ENCODE data around the gene AAGAB. TPM values are rescaled to one million over a fixed set of nuclear protein-coding genes. Genes with fewer than 3 reads are reported as not detected.

AAGAB gene
- polyA plus RNA-seq, 6 donors from 2014 or later, result 30.7 to 41.8 (median 35.1) TPM

- Mint-ChIP-seq H3K4me1 (no peaks in the 10 kb centered on the region), H3K27ac (peak overlapping the region in 3 of 6 donors; percentile 3 to 35 (median 10)), H3K9me3 (peaks cover 0 to 2% (median 0%) of the 10 kb centered on the region in 7 donors), H3K36me3 (peaks cover 7 to 22% of the 10 kb centered on the region in 2 donors), H3K27me3 (no peaks in the 10 kb centered on the region), H3K4me3 (no peak overlapping the region)
- DNase-seq (no peak), ATAC-seq (ENCODE audit: low read depth in 2 of 2) (no peak)
These were observed 37.6 kb downstream of the AAGAB start for GRCh38 chr15:67216859-67217258.

- no peak overlapping the region for H3K27ac Mint-ChIP-seq
- DNase-seq (no peak), ATAC-seq (ENCODE audit: low read depth in 2 of 2) (no peak)
- peaks cover 7 to 22% of the 10 kb centered on the region in 2 donors for H3K36me3 Mint-ChIP-seq
- peaks cover 0 to 2% (median 0%) of the 10 kb centered on the region in 7 donors for H3K9me3 Mint-ChIP-seq
- H3K27me3 Mint-ChIP-seq, result no peaks in the 10 kb centered on the region
- H3K4me1 Mint-ChIP-seq, result peaks cover 0 to 6% (median 0%) of the 10 kb centered on the region in 3 donors
- H3K4me3 Mint-ChIP-seq, result no peak overlapping the region
These were observed 39.4 kb downstream of the AAGAB start for GRCh38 chr15:67215102-67215501.

- Mint-ChIP-seq H3K4me1 (peaks cover 0 to 6% (median 0%) of the 10 kb centered on the region in 3 donors), H3K4me3 (no peak overlapping the region), H3K27ac (no peak overlapping the region), H3K9me3 (no peaks in the 10 kb centered on the region), H3K27me3 (no peaks in the 10 kb centered on the region), H3K36me3 (peaks cover 7 to 22% of the 10 kb centered on the region in 2 donors)
- no peak for ATAC-seq (ENCODE audit: low read depth in 2 of 2)
- DNase-seq, result no peak
These were observed 41.6 kb downstream of the AAGAB start for GRCh38 chr15:67212684-67213367.

GRCh38 chr15:67210555-67211168 lies 43.8 kb downstream of the AAGAB start:
- peaks cover 0 to 6% (median 0%) of the 10 kb centered on the region in 3 donors for H3K4me1 Mint-ChIP-seq
- no peak for DNase-seq
- H3K27me3 Mint-ChIP-seq, result no peaks in the 10 kb centered on the region
- peaks cover 8 to 14% of the 10 kb centered on the region in 2 donors for H3K36me3 Mint-ChIP-seq
- no peaks in the 10 kb centered on the region for H3K9me3 Mint-ChIP-seq
- ATAC-seq (ENCODE audit: low read depth in 2 of 2), result no peak
- H3K27ac Mint-ChIP-seq, result peak overlapping the region in 2 of 6 donors; percentile 13 to 88
- H3K4me3 Mint-ChIP-seq, result no peak overlapping the region

GRCh38 chr15:67208396-67208795 lies 46.1 kb downstream of the AAGAB start:
- H3K27ac Mint-ChIP-seq, result no peak overlapping the region

GRCh38 chr15:67207555-67208207 lies 46.8 kb downstream of the AAGAB start:
- Mint-ChIP-seq H3K36me3 (peaks cover 17 to 26% of the 10 kb centered on the region in 2 donors), H3K4me1 (peaks cover 0 to 6% (median 0%) of the 10 kb centered on the region in 3 donors), H3K4me3 (no peak overlapping the region), H3K27me3 (no peaks in the 10 kb centered on the region), H3K9me3 (no peaks in the 10 kb centered on the region), H3K27ac (no peak overlapping the region)
- ATAC-seq (ENCODE audit: low read depth in 2 of 2), result no peak
- no peak for DNase-seq

More at GRCh38 chr15:67208396-67208795, 46.1 kb downstream of the AAGAB start:
- peaks cover 0 to 6% (median 0%) of the 10 kb centered on the region in 3 donors for H3K4me1 Mint-ChIP-seq
- no peak for DNase-seq
- ATAC-seq (ENCODE audit: low read depth in 2 of 2), result no peak
- no peak overlapping the region for H3K4me3 Mint-ChIP-seq
- peaks cover 15 to 25% of the 10 kb centered on the region in 2 donors for H3K36me3 Mint-ChIP-seq
- no peaks in the 10 kb centered on the region for H3K27me3 Mint-ChIP-seq
- no peaks in the 10 kb centered on the region for H3K9me3 Mint-ChIP-seq

- Mint-ChIP-seq H3K27ac (no peak overlapping the region), H3K9me3 (no peaks in the 10 kb centered on the region), H3K4me1 (peaks cover 8 to 10% (median 10%) of the 10 kb centered on the region in 3 donors), H3K4me3 (no peak overlapping the region), H3K36me3 (peaks cover 14 to 24% of the 10 kb centered on the region in 2 donors), H3K27me3 (no peaks in the 10 kb centered on the region)
- DNase-seq (no peak), ATAC-seq (ENCODE audit: low read depth in 2 of 2) (no peak)
These were observed 51.5 kb downstream of the AAGAB start for GRCh38 chr15:67202991-67203390.

- peaks cover 14 to 24% of the 10 kb centered on the region in 2 donors for H3K36me3 Mint-ChIP-seq
- H3K9me3 Mint-ChIP-seq, result no peaks in the 10 kb centered on the region
- H3K27me3 Mint-ChIP-seq, result no peaks in the 10 kb centered on the region
- H3K4me1 Mint-ChIP-seq, result peaks cover 13 to 17% (median 15%) of the 10 kb centered on the region in 3 donors
- ATAC-seq (ENCODE audit: low read depth in 2 of 2), result no peak
- H3K27ac Mint-ChIP-seq, result no peak overlapping the region
- DNase-seq, result no peak
- H3K4me3 Mint-ChIP-seq, result no peak overlapping the region
These were observed 52.4 kb downstream of the AAGAB start for GRCh38 chr15:67202091-67202490.

GRCh38 chr15:67201136-67201535 lies 53.3 kb downstream of the AAGAB start:
- Mint-ChIP-seq H3K27me3 (no peaks in the 10 kb centered on the region), H3K36me3 (peaks cover 14 to 24% of the 10 kb centered on the region in 2 donors), H3K27ac (peak overlapping the region in 2 of 6 donors; percentile 17 to 60), H3K9me3 (peaks cover 0 to 2% (median 0%) of the 10 kb centered on the region in 7 donors), H3K4me3 (peak overlapping the region in 1 of 8 donors; percentile 29), H3K4me1 (peaks cover 16 to 24% (median 17%) of the 10 kb centered on the region in 3 donors)
- DNase-seq, result no peak
- ATAC-seq (ENCODE audit: low read depth in 2 of 2), result no peak

- no peak for DNase-seq
- H3K9me3 Mint-ChIP-seq, result peaks cover 0 to 2% (median 0%) of the 10 kb centered on the region in 7 donors
- H3K27me3 Mint-ChIP-seq, result no peaks in the 10 kb centered on the region
- ATAC-seq (ENCODE audit: low read depth in 2 of 2), result no peak
- peaks cover 9 to 18% of the 10 kb centered on the region in 2 donors for H3K36me3 Mint-ChIP-seq
- peak overlapping the region in 2 of 6 donors; percentile 65 to 66 for H3K27ac Mint-ChIP-seq
- peaks cover 16 to 24% (median 17%) of the 10 kb centered on the region in 3 donors for H3K4me1 Mint-ChIP-seq
- no peak overlapping the region for H3K4me3 Mint-ChIP-seq
These were observed 54.3 kb downstream of the AAGAB start for GRCh38 chr15:67199881-67200763.

GRCh38 chr15:67199391-67199790 lies 55.1 kb downstream of the AAGAB start:
- Mint-ChIP-seq H3K27me3 (no peaks in the 10 kb centered on the region), H3K27ac (peak overlapping the region in 4 of 6 donors; percentile 45 to 78 (median 62)), H3K4me3 (no peak overlapping the region), H3K9me3 (peaks cover 0 to 2% (median 0%) of the 10 kb centered on the region in 7 donors), H3K4me1 (peaks cover 16 to 24% (median 19%) of the 10 kb centered on the region in 3 donors), H3K36me3 (peaks cover 9 to 14% of the 10 kb centered on the region in 2 donors)
- DNase-seq (no peak), ATAC-seq (ENCODE audit: low read depth in 2 of 2) (no peak)

GRCh38 chr15:67198157-67198754 lies 56.2 kb downstream of the AAGAB start:
- Mint-ChIP-seq H3K27ac (peak overlapping the region in 4 of 6 donors; percentile 36 to 93 (median 71)), H3K27me3 (no peaks in the 10 kb centered on the region), H3K36me3 (peaks cover 9 to 14% of the 10 kb centered on the region in 2 donors), H3K4me1 (peaks cover 16 to 24% (median 19%) of the 10 kb centered on the region in 3 donors), H3K4me3 (peak overlapping the region in 2 of 8 donors; percentile 4 to 37), H3K9me3 (peaks cover 0 to 2% (median 0%) of the 10 kb centered on the region in 7 donors)
- ATAC-seq (ENCODE audit: low read depth in 2 of 2) (peak; percentile 72 to 82), DNase-seq (no peak)

Measured in naive B cell (primary cell).